Neural progenitor cell (in vitro differentiated cells): ENCODE results near the gene BACH1. TPM values are rescaled to one million over a fixed set of nuclear protein-coding genes. Genes with fewer than 3 reads are reported as not detected.

Experiments used
- DNase-seq: peaks from one replicate; pipeline ENCODE4 v3.0.0-alpha.2; 2016; ENCODE audit warnings: low spot score
- H2AFZ ChIP-seq: fragments of 200-600 bp; sonication (generic); replicated peaks from 2 replicates; pipeline ENCODE4 v1.6.1; 2016; ENCODE audit warnings: antibody characterized with exemption
- H3F3A ChIP-seq: fragments of 200-600 bp; sonication (generic); 2 replicates; pipeline ENCODE4 v1.6.1; 2016; ENCODE audit warnings: antibody characterized with exemption, low read depth
- H3K27ac ChIP-seq: fragments of 200-600 bp; sonication (generic); 2 replicates; pipeline ENCODE4 v1.5.1; 2016; ENCODE audit warnings: mild to moderate bottlenecking
- H3K27me3 ChIP-seq: fragments of 200-600 bp; sonication (generic); 2 replicates; pipeline ENCODE4 v1.6.1; 2016; ENCODE audit warnings: mild to moderate bottlenecking, moderate library complexity
- H3K36me3 ChIP-seq: fragments of 200-600 bp; sonication (generic); 2 replicates; pipeline ENCODE4 v1.5.1; 2016
- H3K4me1 ChIP-seq: fragments of 200-600 bp; sonication (generic); 2 replicates; pipeline ENCODE4 v1.6.1; 2016; ENCODE audit warnings: mixed run types
- H3K4me2 ChIP-seq: fragments of 200-600 bp; sonication (generic); 2 replicates; pipeline ENCODE4 v1.6.1; 2016
- H3K4me3 ChIP-seq: fragments of 200-600 bp; sonication (generic); 2 replicates; pipeline ENCODE4 v1.5.1; 2016
- H3K79me2 ChIP-seq: fragments of 200-600 bp; sonication (generic); 2 replicates; pipeline ENCODE4 v1.6.1; 2016; ENCODE audit warnings: low read depth
- H3K9ac ChIP-seq: fragments of 200-600 bp; sonication (generic); 2 replicates; pipeline ENCODE4 v1.6.1; 2016
- H3K9me3 ChIP-seq: fragments of 200-600 bp; sonication (generic); 2 replicates; pipeline ENCODE4 v1.5.1; 2016; ENCODE audit warnings: low read depth
- H4K20me1 ChIP-seq: fragments of 200-600 bp; sonication (generic); 2 replicates; pipeline ENCODE4 v1.6.1; 2016; ENCODE audit warnings: low read depth
- H3K27ac Mint-ChIP-seq: 3 replicates; pipeline ENCODE4 v1.8.0; 2021; ENCODE audit warnings: mixed read lengths
- H3K27me3 Mint-ChIP-seq: 2 replicates; pipeline ENCODE4 v1.8.0; 2022; ENCODE audit warnings: low read depth, mild to moderate bottlenecking, inconsistent platforms, moderate library complexity, mixed read lengths; ENCODE audit not compliant: insufficient read depth
- H3K36me3 Mint-ChIP-seq: 3 replicates; pipeline ENCODE4 v1.8.0; 2021; ENCODE audit warnings: mixed read lengths
- H3K4me1 Mint-ChIP-seq: 3 replicates; pipeline ENCODE4 v1.8.0; 2021; ENCODE audit warnings: mixed read lengths
- H3K4me3 Mint-ChIP-seq: 3 replicates; pipeline ENCODE4 v1.8.0; 2021; ENCODE audit warnings: mild to moderate bottlenecking, moderate library complexity, mixed read lengths
- H3K9me3 Mint-ChIP-seq: 3 replicates; pipeline ENCODE4 v1.8.0; 2020; ENCODE audit warnings: mixed read lengths
- CTCF ChIP-seq: fragments of 200-600 bp; sonication (generic); IDR thresholded peaks from 2 replicates; pipeline ENCODE4 v1.5.1; 2017; ENCODE audit warnings: antibody characterized with exemption, mild to moderate bottlenecking
- EZH2 ChIP-seq: fragments of 200-600 bp; sonication (generic); IDR thresholded peaks from 2 replicates; pipeline ENCODE4 v1.6.1; 2017; ENCODE audit warnings: antibody characterized with exemption, mild to moderate bottlenecking, moderate library complexity
- EZH2phosphoT487 ChIP-seq: fragments of 200-600 bp; sonication (generic); IDR thresholded peaks from 2 replicates; pipeline ENCODE4 v1.6.1; 2017; ENCODE audit warnings: antibody characterized with exemption
- total RNA-seq: library from RNA; depleted of rRNA; stranded (reverse); fragments of >200 nt; gene quantifications from 2 replicates; pipeline ENCODE4 v1.2.3, GENCODE V29; 2015; ENCODE audit warnings: low replicate concordance

Gene BACH1
- total RNA-seq, 1 donor from 2014 or later, result 93.8 TPM

- H3K27me3 Mint-ChIP-seq, result no peaks in the 10 kb centered on the region
- Histone ChIP-seq H3K79me2 (no peaks in the 10 kb centered on the region), H3K27ac (no peak overlapping the region), H2AFZ (no peak overlapping the region), H3K9me3 (no peaks in the 10 kb centered on the region), H3K4me3 (no peak overlapping the region), H3K4me1 (peaks cover under 1% of the 10 kb centered on the region), H3K4me2 (no peak overlapping the region), H3F3A (no peaks in the 10 kb centered on the region), H3K36me3 (no peaks in the 10 kb centered on the region), H4K20me1 (no peaks in the 10 kb centered on the region), H3K27me3 (no peaks in the 10 kb centered on the region), H3K9ac (no peak overlapping the region)
- no peak overlapping the region for H3K4me3 Mint-ChIP-seq
- H3K9me3 Mint-ChIP-seq, result peaks cover 2% of the 10 kb centered on the region
- DNase-seq, result no peak
- no peak for TF ChIP-seq EZH2phosphoT487
- H3K27ac Mint-ChIP-seq, result peak overlapping the region; percentile 10
- H3K36me3 Mint-ChIP-seq, result no peaks in the 10 kb centered on the region
- H3K4me1 Mint-ChIP-seq, result no peaks in the 10 kb centered on the region
Measured at GRCh38 chr21:29288239-29288638, 10.5 kb upstream of the BACH1 start.

- no peak overlapping the region for H2AFZ ChIP-seq
- TF ChIP-seq EZH2phosphoT487 (no peak), CTCF (no peak), EZH2 (no peak)
- H3K27me3 Mint-ChIP-seq, result no peaks in the 10 kb centered on the region
- no peak for DNase-seq
- no peaks in the 10 kb centered on the region for H3K27me3 ChIP-seq
- H3K36me3 Mint-ChIP-seq, result no peaks in the 10 kb centered on the region
- no peak overlapping the region for H3K27ac ChIP-seq
- no peak overlapping the region for H3K4me2 ChIP-seq
- no peaks in the 10 kb centered on the region for H3K9me3 ChIP-seq
- no peaks in the 10 kb centered on the region for H3K4me1 ChIP-seq
- no peak overlapping the region for H3K9ac ChIP-seq
- H3K9me3 Mint-ChIP-seq, result peaks cover 5% of the 10 kb centered on the region
- H3K79me2 ChIP-seq, result no peaks in the 10 kb centered on the region
- H3F3A ChIP-seq, result no peaks in the 10 kb centered on the region
- H3K4me3 ChIP-seq, result no peak overlapping the region
- no peak overlapping the region for H3K4me3 Mint-ChIP-seq
- no peak overlapping the region for H3K27ac Mint-ChIP-seq
- H3K36me3 ChIP-seq, result no peaks in the 10 kb centered on the region
- H4K20me1 ChIP-seq, result no peaks in the 10 kb centered on the region
- no peaks in the 10 kb centered on the region for H3K4me1 Mint-ChIP-seq
Measured at GRCh38 chr21:29289317-29289716, 9.4 kb upstream of the BACH1 start.

GRCh38 chr21:29290240-29290639 is 8.5 kb upstream of the BACH1 start:
- Mint-ChIP-seq H3K9me3 (peaks cover 7% of the 10 kb centered on the region), H3K27ac (no peak overlapping the region)

More at GRCh38 chr21:29290240-29290639, 8.5 kb upstream of the BACH1 start:
- Histone ChIP-seq H3K27ac (no peak overlapping the region), H3K4me2 (no peak overlapping the region), H3F3A (no peaks in the 10 kb centered on the region), H2AFZ (no peak overlapping the region), H3K79me2 (no peaks in the 10 kb centered on the region), H3K9ac (no peak overlapping the region), H4K20me1 (no peaks in the 10 kb centered on the region), H3K4me3 (no peak overlapping the region), H3K36me3 (no peaks in the 10 kb centered on the region), H3K27me3 (no peaks in the 10 kb centered on the region), H3K4me1 (no peaks in the 10 kb centered on the region), H3K9me3 (no peaks in the 10 kb centered on the region)
- Mint-ChIP-seq H3K36me3 (no peaks in the 10 kb centered on the region), H3K4me3 (no peak overlapping the region), H3K4me1 (no peaks in the 10 kb centered on the region), H3K27me3 (no peaks in the 10 kb centered on the region)
- TF ChIP-seq EZH2 (no peak), CTCF (no peak), EZH2phosphoT487 (no peak)
- no peak for DNase-seq
